GM12878 (cell line): ENCODE measurements around the gene ADAM11. TPM values are rescaled to one million over a fixed set of nuclear protein-coding genes. Genes with fewer than 3 reads are reported as not detected.

Experiments
- IKZF1 ChIP-seq: fragments of 450-650 bp; conservative IDR thresholded peaks from 2 replicates; pipeline ENCODE4 v1.6.1; 2017; ENCODE audit warnings: antibody characterized with exemption, mild to moderate bottlenecking
- IKZF2 ChIP-seq, 2 experiments: fragments of 450-650 bp; IDR thresholded peaks; 2 replicates each; pipeline ENCODE4 v1.6.1; 2017; ENCODE audit warnings: mild to moderate bottlenecking in 2 of 2, moderate library complexity in 2 of 2
- TAF1 ChIP-seq: IDR thresholded peaks from 2 replicates; pipeline ENCODE4 v1.6.1; 2011; ENCODE audit warnings: mild to moderate bottlenecking, low read depth, low read length, borderline replicate concordance
- ZNF384 ChIP-seq: IDR thresholded peaks from 2 replicates; pipeline ENCODE4 v1.6.1; 2012; ENCODE audit warnings: low read depth, mild to moderate bottlenecking, low read length, improper control_type of control experiment, borderline replicate concordance
- polyA plus RNA-seq, 11 experiments: library from polyadenylated mRNA; depleted of rRNA in 4 of 11; unstranded in 6 of 11; stranded (reverse) in 5 of 11; fragments of >200 nt; fragmentation: Nextera tagmentation in 4 of 11; fragmentation: Illumina TruSeq in 1 of 11; extraction: Ambion mirVana in 4 of 11; extraction: Trizol in 1 of 11; gene quantifications; 1 replicate in 1 of 11; 2 replicates in 10 of 11; pipeline versions ENCODE4 v1.2.1 to v1.2.3, GENCODE V29; 2011 to 2016; ENCODE audit warnings: inconsistent platforms in 2 of 11, missing spikeins in 2 of 11, low read depth in 1 of 11
- total RNA-seq, 4 experiments: library from RNA; depleted of rRNA in 3 of 4; stranded (reverse); fragments of >200 nt in 3 of 4; fragmentation: Illumina TruSeq in 1 of 4; extraction: Trizol in 1 of 4; gene quantifications; 2 replicates each; pipeline versions ENCODE4 v1.2.1 to v1.2.3, GENCODE V29; 2013 to 2021
- TF ChIP-seq, protein P1 (sequence below): fragments of 450-650 bp; IDR thresholded peaks from 2 replicates; pipeline ENCODE4 v1.6.1; 2017; ENCODE audit warnings: low read depth, mild to moderate bottlenecking, moderate library complexity
- TF ChIP-seq, protein P2 (sequence below): fragments of 450-650 bp; formaldehyde crosslinking; IDR thresholded peaks from 2 replicates; pipeline ENCODE4 v1.4.0; 2022; ENCODE audit warnings: mild to moderate bottlenecking, moderate library complexity
- TF ChIP-seq, protein P3 (sequence below): fragments of 150-350 bp; IDR thresholded peaks from 2 replicates; pipeline ENCODE4 v1.6.1; 2016; ENCODE audit warnings: low read depth, low read length

The ADAM11 gene
- total and polyA plus RNA-seq, 10 of the 15 experiments (the other 5 are each of a cell fraction or from before 2014, with no cell fraction given) = 0.03 to 0.37 (median 0.06) TPM; not detected in 3

DNA sequence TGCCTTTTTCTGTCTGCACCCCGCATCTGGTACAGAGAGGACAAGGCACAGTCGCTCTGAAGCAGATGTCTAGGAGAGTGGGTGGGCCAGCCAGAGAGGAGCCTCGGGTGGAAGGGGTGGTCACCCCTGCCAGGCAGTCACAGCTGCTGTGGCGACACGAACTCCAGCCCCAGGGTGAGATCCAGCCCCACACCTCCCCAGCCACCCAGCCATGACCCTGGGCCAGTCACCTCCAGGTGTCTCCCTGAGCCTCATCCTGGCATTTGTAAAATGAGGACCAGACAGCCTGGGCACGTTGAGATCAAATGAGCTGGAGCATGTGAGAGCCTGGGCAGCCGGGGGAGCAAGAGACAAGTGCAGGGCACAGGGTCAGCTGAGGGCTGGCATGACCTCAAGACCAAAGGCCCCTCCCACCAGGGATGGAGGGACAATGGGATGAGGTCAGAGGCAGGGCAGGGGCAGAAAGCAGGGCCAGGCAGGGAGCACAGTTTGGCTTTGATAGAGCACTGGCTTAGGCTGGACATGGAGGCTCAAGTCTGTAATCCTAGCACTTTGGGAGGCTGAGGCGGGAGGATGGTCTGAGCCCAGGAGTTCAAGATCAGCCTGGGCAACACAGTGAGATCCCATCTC, 7.7 kb downstream of the ADAM11 start (continued):
- TF ChIP-seq TAF1 (no peak), IKZF1 (no peak), ZNF384 (no peak), IKZF2 (IDR thresholded peaks at IDR 0.05) (no peak)
- TF ChIP-seq, protein P1, sequence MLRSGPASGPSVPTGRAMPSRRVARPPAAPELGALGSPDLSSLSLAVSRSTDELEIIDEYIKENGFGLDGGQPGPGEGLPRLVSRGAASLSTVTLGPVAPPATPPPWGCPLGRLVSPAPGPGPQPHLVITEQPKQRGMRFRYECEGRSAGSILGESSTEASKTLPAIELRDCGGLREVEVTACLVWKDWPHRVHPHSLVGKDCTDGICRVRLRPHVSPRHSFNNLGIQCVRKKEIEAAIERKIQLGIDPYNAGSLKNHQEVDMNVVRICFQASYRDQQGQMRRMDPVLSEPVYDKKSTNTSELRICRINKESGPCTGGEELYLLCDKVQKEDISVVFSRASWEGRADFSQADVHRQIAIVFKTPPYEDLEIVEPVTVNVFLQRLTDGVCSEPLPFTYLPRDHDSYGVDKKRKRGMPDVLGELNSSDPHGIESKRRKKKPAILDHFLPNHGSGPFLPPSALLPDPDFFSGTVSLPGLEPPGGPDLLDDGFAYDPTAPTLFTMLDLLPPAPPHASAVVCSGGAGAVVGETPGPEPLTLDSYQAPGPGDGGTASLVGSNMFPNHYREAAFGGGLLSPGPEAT = no peak
- TF ChIP-seq, protein P2, sequence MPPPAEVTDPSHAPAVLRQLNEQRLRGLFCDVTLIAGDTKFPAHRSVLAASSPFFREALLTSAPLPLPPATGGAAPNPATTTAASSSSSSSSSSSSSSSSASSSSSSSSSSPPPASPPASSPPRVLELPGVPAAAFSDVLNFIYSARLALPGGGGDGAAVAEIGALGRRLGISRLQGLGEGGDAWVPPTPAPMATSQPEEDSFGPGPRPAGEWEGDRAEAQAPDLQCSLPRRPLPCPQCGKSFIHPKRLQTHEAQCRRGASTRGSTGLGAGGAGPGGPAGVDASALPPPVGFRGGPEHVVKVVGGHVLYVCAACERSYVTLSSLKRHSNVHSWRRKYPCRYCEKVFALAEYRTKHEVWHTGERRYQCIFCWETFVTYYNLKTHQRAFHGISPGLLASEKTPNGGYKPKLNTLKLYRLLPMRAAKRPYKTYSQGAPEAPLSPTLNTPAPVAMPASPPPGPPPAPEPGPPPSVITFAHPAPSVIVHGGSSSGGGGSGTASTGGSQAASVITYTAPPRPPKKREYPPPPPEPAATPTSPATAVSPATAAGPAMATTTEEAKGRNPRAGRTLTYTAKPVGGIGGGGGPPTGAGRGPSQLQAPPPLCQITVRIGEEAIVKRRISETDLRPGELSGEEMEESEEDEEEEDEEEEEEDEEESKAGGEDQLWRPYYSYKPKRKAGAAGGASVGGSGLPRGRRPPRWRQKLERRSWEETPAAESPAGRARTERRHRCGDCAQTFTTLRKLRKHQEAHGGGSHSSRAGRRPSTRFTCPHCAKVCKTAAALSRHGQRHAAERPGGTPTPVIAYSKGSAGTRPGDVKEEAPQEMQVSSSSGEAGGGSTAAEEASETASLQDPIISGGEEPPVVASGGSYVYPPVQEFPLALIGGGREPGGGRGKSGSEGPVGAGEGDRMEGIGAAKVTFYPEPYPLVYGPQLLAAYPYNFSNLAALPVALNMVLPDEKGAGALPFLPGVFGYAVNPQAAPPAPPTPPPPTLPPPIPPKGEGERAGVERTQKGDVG (CRISPR knock-in tag) = no peak
- TF ChIP-seq, protein P3, sequence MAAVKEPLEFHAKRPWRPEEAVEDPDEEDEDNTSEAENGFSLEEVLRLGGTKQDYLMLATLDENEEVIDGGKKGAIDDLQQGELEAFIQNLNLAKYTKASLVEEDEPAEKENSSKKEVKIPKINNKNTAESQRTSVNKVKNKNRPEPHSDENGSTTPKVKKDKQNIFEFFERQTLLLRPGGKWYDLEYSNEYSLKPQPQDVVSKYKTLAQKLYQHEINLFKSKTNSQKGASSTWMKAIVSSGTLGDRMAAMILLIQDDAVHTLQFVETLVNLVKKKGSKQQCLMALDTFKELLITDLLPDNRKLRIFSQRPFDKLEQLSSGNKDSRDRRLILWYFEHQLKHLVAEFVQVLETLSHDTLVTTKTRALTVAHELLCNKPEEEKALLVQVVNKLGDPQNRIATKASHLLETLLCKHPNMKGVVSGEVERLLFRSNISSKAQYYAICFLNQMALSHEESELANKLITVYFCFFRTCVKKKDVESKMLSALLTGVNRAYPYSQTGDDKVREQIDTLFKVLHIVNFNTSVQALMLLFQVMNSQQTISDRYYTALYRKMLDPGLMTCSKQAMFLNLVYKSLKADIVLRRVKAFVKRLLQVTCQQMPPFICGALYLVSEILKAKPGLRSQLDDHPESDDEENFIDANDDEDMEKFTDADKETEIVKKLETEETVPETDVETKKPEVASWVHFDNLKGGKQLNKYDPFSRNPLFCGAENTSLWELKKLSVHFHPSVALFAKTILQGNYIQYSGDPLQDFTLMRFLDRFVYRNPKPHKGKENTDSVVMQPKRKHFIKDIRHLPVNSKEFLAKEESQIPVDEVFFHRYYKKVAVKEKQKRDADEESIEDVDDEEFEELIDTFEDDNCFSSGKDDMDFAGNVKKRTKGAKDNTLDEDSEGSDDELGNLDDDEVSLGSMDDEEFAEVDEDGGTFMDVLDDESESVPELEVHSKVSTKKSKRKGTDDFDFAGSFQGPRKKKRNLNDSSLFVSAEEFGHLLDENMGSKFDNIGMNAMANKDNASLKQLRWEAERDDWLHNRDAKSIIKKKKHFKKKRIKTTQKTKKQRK = no peak
